Renal cortex interstitium (tissue), 11 donors: ENCODE measurements around the gene CDKAL1. TPM values are rescaled to one million over a fixed set of nuclear protein-coding genes. Genes with fewer than 3 reads are reported as not detected.
"Not testable (repeated sequence)": the region's sequence is repeated elsewhere in the genome, so short reads cannot be mapped to it uniquely, and the experiment has no call there.

Experiments
- DNase-seq, 11 donors: peaks; one replicate each; pipeline ENCODE4 v3.0.0-alpha.2; 2013; ENCODE audit warnings: low read depth in 9 of 11, low spot score in 4 of 11; ENCODE audit errors: extremely low read depth in 1 of 11
- polyA plus RNA-seq, 3 donors: library from polyadenylated mRNA; unstranded; fragments of 120-200 nt; gene quantifications; one replicate each; pipeline ENCODE4 v1.2.1, GENCODE V29; 2013; ENCODE audit not compliant: insufficient read length in 3 of 3

The CDKAL1 gene
- polyA plus RNA-seq, 3 donors = 18.2 to 20.5 (median 20.5) TPM

- no peak for DNase-seq
Observed at GRCh38 chr6:21173678-21174077, 639.4 kb downstream of the CDKAL1 start.

GRCh38 chr6:21176197-21176596 lies 641.9 kb downstream of the CDKAL1 start:
- DNase-seq = no peak

- DNase-seq = no peak
Observed at GRCh38 chr6:21180155-21180554, 645.9 kb downstream of the CDKAL1 start.

DNA sequence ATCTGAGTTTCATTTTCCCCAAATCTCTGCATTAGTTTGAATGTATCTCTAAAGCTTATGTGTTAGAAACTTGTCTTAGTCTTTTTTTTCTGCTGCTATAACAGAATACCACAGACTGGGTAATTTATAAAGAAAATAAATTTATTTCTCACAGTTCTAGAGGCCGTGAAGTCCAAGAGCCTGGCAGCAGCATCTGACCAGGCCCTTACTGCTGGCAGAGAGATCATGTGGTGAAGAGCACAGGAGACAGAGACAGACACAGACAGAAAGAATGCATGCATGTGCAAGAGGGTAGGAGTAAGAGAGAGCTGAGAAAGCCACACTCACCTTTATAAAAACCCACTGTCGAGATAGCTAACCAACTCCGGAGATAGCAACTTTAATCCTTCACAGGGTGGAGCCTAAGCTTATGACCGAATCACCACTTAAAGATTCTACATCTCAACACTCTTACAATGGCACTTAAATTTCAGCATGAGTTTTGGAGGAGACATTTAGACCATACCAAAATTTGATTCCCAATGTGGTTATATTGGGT lies 646.6 kb downstream of the CDKAL1 start:
- DNase-seq = no peak

DNA sequence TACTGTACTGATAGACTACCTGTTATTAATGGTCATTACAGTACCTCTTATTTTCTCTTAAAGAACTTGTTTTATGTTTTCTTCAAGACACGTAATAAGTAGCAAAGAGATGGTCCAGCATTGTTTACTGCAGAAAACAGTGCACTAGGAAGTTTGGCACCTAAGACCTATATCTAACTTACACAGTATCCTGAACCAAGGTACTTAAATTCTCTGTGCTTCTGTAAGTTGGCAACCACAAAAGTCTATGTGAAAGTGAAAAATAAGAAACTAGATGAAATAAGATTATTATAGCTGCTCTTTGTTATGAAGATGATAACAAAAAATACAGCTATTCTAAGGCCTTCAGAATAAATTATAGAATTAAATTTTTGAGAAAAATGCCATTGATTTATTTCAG lies 647.6 kb downstream of the CDKAL1 start:
- DNase-seq = no peak

DNA sequence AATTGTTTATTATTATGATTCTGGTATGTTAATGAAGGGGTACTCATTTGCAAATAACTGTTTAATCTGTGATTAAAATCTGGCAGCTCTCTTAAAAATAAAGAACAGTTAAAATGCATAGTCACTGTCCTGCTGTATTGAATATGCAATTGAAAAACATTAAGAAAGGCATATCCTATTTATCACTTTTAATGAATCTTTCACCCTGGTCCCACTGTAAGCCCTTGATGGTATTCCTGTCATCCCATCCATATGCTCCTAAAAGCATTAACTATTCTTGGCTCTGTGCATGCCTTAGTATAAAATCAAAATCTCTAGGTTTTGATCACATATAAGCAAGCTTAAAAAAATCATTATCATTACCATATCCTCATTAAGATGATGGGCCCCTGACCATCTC lies 648.3 kb downstream of the CDKAL1 start:
- no peak for DNase-seq

DNA sequence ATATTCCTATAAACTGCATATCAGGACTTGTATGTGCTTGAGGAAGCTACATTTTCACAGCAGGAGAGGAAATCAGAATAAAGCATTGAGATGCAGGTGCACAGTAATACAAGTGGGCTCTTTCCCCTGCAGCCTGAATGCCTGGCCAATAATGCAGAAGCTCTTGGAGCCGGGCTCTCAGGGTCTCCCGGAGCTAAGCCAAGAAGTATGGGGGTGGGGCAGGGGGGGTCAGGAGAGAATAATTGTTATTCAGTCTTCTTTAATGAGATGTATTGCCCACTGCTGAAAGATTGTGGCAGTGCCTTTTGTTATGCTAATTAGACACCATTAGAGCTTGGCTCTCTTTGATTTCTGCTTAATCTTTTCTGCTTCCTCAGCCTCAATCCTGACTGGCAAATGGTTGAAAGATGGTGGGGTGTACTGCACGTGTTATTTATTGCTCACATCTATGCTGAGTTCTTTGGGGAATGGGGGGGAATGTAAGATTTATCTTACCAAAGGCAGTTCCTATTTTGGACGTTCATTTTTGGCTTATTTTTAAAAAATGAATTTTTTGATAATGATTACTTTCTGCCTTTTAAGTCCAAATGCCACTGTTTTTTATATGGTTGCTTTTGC lies 651.7 kb downstream of the CDKAL1 start:
- no peak for DNase-seq

GRCh38 chr6:21186479-21187055 lies 652.3 kb downstream of the CDKAL1 start:
- DNase-seq = no peak

GRCh38 chr6:21187485-21187884 lies 653.2 kb downstream of the CDKAL1 start:
- no peak for DNase-seq

GRCh38 chr6:21188505-21189223 lies 654.4 kb downstream of the CDKAL1 start:
- no peak for DNase-seq

DNA sequence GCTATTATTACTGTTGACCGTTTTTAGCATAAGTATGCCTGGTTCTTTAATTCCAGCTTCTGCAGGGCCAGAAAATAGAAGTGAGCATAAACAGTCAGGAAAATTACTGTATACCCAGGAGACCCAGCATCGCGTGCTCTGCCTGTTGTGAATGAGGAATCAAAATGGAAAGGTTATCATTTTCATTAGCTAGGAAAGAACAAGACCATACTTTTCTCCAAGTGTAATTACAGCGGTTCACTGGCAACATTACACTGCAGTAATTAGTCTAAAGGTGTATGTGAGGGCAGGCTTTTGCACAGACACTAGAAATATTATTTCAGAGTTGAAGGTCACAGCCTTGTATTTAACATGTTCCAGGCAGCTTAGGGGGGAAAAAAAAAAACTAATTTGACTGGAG lies 655.5 kb downstream of the CDKAL1 start:
- no peak for DNase-seq

GRCh38 chr6:21190701-21191100 lies 656.4 kb downstream of the CDKAL1 start:
- no peak for DNase-seq

DNA sequence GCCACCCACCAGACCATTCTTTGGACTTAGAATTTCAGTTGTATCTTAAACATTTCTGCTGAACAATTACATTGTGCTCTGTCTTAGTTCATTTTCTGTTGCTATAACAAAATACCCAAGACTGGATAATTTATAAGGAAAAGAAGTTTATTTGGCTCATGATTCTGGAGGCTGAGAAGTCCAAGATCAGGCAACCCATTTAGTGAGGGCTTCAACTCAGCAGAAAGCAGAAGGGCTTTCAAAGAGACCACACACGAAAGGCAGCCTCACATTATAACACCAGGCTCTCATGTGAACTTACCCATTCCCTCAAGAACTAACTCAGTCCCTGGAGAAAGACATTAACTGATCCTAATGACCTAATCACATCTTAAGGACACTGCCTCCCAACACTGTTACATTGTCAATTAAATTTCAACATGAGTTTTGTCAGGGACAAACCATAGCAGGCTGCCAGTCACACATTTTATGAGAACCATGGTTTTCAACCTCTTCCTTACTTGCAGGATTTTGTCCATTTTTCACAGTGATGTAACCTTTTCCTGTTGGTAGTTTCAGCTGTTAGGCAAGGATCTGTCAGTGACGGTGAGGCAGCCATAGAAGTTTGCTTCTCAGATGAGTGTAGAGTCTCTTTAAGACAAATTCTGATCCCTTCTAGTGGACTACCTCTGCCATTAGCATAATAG lies 659.7 kb downstream of the CDKAL1 start:
- DNase-seq = no peak

GRCh38 chr6:21195301-21195700 lies 661.0 kb downstream of the CDKAL1 start:
- not testable (repeated sequence) for DNase-seq

- DNase-seq = no peak
Observed at GRCh38 chr6:21198032-21198640, 663.9 kb downstream of the CDKAL1 start.

GRCh38 chr6:21199262-21199661 lies 665.0 kb downstream of the CDKAL1 start:
- DNase-seq = no peak

DNA sequence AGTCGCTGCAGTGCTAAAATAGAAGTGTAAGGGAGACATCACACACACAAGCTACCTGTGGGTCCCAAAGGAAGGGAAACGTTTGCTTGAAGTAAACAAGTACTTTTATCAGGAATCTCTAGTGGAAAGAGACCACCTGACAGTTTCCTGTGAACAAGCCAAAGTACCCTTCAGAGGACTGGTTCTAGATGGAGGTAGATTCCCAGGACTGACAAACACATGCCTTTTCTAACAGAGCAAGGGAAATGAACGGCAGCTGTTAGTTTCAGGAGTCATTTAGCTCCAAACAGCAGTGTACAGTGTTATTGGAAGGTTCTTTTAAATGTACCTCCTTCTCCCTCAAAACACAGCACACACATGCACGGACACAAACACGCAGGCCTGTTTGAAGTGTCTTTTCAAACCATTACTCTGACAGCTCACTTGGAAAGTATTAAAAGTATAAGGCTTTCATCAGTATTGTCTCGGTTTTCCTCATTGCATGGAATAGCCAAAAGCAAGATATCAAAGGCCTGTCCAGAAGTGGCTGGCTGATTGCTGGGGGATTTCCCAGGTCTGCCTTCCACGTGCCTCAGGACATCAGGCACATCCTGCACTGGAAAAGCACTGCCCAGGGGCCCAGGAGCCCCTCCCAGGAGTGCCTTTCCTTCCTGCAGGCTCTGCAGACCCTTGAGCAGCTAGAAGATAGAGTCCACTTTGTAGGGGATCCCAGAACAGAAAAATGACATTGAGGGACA lies 666.0 kb downstream of the CDKAL1 start:
- no peak for DNase-seq

- DNase-seq = no peak
Observed at GRCh38 chr6:21201187-21201586, 666.9 kb downstream of the CDKAL1 start.
